Right atrium auricular region (tissue), 2 donors: ENCODE results near the gene TNIP1. TPM values are rescaled to one million over a fixed set of nuclear protein-coding genes. Genes with fewer than 3 reads are reported as not detected.
A peak's percentile ranks its signal among the peaks of the same experiment; 100 is the strongest.

Experiments used
- DNase-seq: peaks from one replicate; pipeline ENCODE4 v3.0.0-alpha.2; 2019; ENCODE audit warnings: low spot score
- H3K27ac ChIP-seq, 2 donors: fragments of 200-600 bp; sonication (generic); 1 replicate in 1 of 2; 2 replicates in 1 of 2; pipeline ENCODE4 v1.5.1; 2016 to 2019
- H3K27me3 ChIP-seq, 2 donors: fragments of 200-600 bp; sonication (generic); one replicate each; pipeline versions ENCODE4 v1.5.1 to v1.6.0; 2017 to 2019
- H3K36me3 ChIP-seq: fragments of 200-600 bp; sonication (generic); one replicate; pipeline ENCODE4 v1.5.1; 2016
- H3K4me1 ChIP-seq, 2 donors: fragments of 200-600 bp; sonication (generic); one replicate each; pipeline versions ENCODE4 v1.5.1 to v1.6.0; 2017 to 2019
- H3K4me3 ChIP-seq, 2 donors: fragments of 200-600 bp; sonication (generic); 1 replicate in 1 of 2; 2 replicates in 1 of 2; pipeline ENCODE4 v1.5.1; 2017 to 2019; ENCODE audit warnings: mild to moderate bottlenecking in 1 of 2, moderate library complexity in 1 of 2
- H3K9me3 ChIP-seq, 2 donors: fragments of 200-600 bp; sonication (generic); one replicate each; pipeline ENCODE4 v1.5.1; 2019
- total RNA-seq, 2 donors: library from RNA; depleted of rRNA; stranded (reverse); fragments of >200 nt; gene quantifications; one replicate each; pipeline ENCODE4 v1.1.0, GENCODE V29; 2016
- TF ChIP-seq, protein P1 (sequence below), 2 donors: fragments of 200-600 bp; sonication (generic); IDR thresholded peaks; one replicate each; pipeline ENCODE4 v1.5.1; 2019; ENCODE audit warnings: antibody characterized with exemption in 2 of 2

The TNIP1 gene
- total RNA-seq, 2 donors from 2014 or later, result 68.9 to 92.6 TPM

DNA sequence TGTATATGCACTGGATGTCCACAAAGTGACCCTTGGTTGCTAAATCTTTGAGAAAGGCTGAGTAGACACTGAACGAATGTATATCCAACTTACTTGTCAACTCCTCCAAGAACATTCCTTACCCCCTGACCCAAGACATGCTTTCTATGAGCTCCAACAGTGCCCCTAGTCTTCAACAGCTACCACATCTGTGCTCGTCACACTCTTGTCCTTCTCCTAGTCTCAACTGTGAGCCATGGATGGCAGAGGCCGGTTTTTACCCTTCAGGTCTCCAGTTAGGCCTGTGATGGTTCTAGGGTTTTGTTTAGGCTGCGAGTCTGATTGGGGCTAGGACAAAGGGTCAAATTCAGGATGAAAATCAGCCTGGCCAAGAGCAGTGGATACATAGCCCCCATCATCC lies 79.4 kb downstream of the TNIP1 start:
- peak; percentile 16 for DNase-seq
- Histone ChIP-seq H3K27ac (no peak overlapping the region), H3K36me3 (no peaks in the 10 kb centered on the region), H3K4me1 (peaks cover 0 to 42% of the 10 kb centered on the region in 2 donors), H3K4me3 (no peak overlapping the region), H3K27me3 (no peaks in the 10 kb centered on the region), H3K9me3 (no peaks in the 10 kb centered on the region)
- TF ChIP-seq, protein P1, sequence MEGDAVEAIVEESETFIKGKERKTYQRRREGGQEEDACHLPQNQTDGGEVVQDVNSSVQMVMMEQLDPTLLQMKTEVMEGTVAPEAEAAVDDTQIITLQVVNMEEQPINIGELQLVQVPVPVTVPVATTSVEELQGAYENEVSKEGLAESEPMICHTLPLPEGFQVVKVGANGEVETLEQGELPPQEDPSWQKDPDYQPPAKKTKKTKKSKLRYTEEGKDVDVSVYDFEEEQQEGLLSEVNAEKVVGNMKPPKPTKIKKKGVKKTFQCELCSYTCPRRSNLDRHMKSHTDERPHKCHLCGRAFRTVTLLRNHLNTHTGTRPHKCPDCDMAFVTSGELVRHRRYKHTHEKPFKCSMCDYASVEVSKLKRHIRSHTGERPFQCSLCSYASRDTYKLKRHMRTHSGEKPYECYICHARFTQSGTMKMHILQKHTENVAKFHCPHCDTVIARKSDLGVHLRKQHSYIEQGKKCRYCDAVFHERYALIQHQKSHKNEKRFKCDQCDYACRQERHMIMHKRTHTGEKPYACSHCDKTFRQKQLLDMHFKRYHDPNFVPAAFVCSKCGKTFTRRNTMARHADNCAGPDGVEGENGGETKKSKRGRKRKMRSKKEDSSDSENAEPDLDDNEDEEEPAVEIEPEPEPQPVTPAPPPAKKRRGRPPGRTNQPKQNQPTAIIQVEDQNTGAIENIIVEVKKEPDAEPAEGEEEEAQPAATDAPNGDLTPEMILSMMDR (IDR thresholded peaks at IDR 0.05), result no peak

DNA sequence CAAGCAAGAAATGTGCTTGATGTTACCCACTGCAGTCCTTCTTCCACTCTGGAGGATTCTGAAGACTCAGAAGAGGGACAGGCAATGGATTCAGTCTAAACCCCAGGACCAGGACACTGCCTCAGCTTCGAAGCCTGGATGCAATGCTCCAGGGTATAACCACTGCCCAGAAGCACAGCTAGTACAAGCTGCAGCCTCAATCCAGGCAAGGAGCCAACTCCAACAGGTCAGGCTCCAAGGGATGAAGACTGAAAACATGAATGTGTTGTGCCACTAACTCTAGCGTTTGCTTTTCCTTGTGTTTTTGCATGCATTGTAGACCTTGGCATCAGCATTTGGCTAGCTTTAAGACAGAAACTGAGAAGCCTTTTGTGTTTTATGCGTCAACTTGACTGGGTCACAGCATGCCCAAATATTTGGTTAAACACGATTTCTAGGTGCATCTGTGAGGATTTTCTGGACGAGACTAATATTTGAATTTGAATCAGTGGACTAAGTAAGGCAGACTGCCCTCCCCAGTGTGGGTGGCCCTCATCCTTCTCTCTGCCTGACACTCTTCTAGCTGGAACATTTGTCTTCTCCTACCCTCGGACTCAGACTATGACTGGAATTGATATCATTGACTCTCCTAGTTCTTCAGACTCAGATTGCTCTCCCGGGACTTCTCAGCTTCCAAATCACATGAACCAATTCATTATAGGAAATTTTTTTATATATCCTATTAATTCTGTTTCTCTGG lies 81.0 kb downstream of the TNIP1 start:
- H3K9me3 ChIP-seq, result no peaks in the 10 kb centered on the region
- H3K4me3 ChIP-seq, result no peak overlapping the region
- no peak overlapping the region for H3K27ac ChIP-seq
- DNase-seq, result peak; percentile 75
- TF ChIP-seq, protein P1 (IDR thresholded peaks at IDR 0.05), result no peak
- no peaks in the 10 kb centered on the region for H3K36me3 ChIP-seq
- no peaks in the 10 kb centered on the region for H3K27me3 ChIP-seq
- peaks cover 0 to 28% of the 10 kb centered on the region in 2 donors for H3K4me1 ChIP-seq

DNA sequence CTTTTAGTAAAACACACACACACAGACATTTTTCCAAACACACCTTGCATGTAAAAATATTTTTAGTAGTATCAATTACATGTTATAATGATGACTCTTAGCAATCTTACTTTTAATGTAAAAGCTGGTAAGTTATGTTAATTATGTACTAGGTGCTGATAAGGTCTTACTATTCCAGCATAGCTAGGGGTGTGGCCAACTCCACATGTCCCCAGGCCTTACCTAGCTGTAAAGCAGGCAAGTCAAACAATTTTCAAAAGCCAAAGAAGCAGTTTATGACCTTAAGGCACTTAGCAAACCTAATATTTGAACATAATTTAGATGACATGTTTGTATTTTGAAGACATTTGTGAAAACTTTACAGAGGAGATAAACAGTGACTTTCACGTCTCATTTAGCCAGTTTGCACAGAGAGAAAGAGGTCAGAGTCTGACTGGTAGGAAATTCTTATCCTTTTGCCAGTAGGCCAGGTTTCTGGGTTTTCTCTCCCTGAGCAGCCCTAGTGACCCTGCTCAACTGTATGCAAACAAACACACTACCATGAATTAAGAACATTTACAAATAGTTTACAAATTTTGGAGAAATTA lies 86.9 kb downstream of the TNIP1 start:
- Histone ChIP-seq H3K4me3 (no peak overlapping the region), H3K27ac (no peak overlapping the region), H3K9me3 (no peaks in the 10 kb centered on the region), H3K36me3 (no peaks in the 10 kb centered on the region), H3K27me3 (no peaks in the 10 kb centered on the region), H3K4me1 (no peaks in the 10 kb centered on the region)
- no peak for DNase-seq
- TF ChIP-seq, protein P1 (IDR thresholded peaks at IDR 0.05), result no peak

DNA sequence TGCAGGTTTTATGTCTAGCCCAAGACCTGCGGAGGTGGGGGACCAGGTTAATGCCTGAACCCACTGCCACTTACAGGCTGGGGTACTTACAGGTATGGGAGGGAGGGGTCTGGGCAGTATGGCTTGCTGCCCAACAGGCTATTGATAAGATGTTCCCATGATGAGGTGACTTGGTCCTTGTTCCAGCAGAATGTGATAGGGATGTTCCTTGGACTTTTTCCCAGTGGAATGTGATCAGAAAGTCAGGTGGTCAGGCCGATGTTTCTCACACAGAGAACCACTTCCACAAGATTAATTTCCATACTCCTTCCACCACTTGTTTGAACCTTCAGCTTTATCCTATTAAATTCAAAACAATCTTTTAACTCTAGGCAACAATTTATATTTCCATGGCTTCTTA lies 87.4 kb downstream of the TNIP1 start:
- Histone ChIP-seq H3K27ac (no peak overlapping the region), H3K27me3 (no peaks in the 10 kb centered on the region)
- no peak for DNase-seq

DNA sequence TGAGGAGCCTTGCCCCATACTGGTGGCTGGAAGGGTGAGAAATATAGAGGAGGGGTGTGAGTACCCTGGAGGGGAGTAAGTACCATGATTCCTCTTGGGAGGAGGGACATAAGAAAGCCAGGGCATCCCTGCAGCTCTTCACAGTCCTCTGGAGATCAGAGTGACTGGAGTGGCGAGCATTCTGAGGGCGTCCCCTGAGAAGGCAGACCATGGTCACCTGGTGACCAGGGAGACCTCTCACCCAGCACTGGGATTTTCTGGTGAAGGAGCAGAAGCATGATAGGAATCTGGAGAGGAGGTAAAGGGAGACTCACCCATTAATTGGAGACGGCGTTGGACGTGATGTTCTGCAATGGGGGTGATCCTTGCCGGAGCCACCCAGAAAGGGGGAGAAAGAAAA lies 88.1 kb downstream of the TNIP1 start:
- no peak overlapping the region for H3K4me3 ChIP-seq
- TF ChIP-seq, protein P1 (IDR thresholded peaks at IDR 0.05), result no peak
- no peaks in the 10 kb centered on the region for H3K27me3 ChIP-seq
- H3K27ac ChIP-seq, result no peak overlapping the region
- no peaks in the 10 kb centered on the region for H3K36me3 ChIP-seq
- H3K9me3 ChIP-seq, result no peaks in the 10 kb centered on the region
- H3K4me1 ChIP-seq, result no peaks in the 10 kb centered on the region
- no peak for DNase-seq

More for the DNA sequence above, 87.4 kb downstream of the TNIP1 start:
- H3K4me1 ChIP-seq, result no peaks in the 10 kb centered on the region
- H3K36me3 ChIP-seq, result no peaks in the 10 kb centered on the region
- no peak overlapping the region for H3K4me3 ChIP-seq
- TF ChIP-seq, protein P1 (IDR thresholded peaks at IDR 0.05), result no peak
- H3K9me3 ChIP-seq, result no peaks in the 10 kb centered on the region
